Panc1 (cell line): Measurements from ENCODE around the gene VWA5B1. TPM values are rescaled to one million over a fixed set of nuclear protein-coding genes. Genes with fewer than 3 reads are reported as not detected.

Source experiments
- ATAC-seq: fragments of 200-7000 bp; cut with Tn5 transposase; 2 replicates; pipeline ENCODE4 v1.9.1; 2020; ENCODE audit warnings: mild to moderate bottlenecking, moderate library complexity
- BruUV-seq: library from RNA; stranded (reverse); fragments of 400-500 nt; replicated peaks from 2 replicates; lab custom pipeline; 2021; lab: Mats Ljungman, UMichigan
- CTCF ChIA-PET: fragments of 300-600 bp; sonication (Branson Sonifier 250); formaldehyde crosslinking; loops from one replicate; lab custom pipeline; 2022; ENCODE audit warnings: antibody characterized with exemption; lab: Charles Lee
- POLR2A ChIA-PET: fragments of 300-600 bp; sonication (Branson Sonifier 250); formaldehyde crosslinking; loops from one replicate; lab custom pipeline; 2022; ENCODE audit warnings: antibody characterized with exemption; lab: Charles Lee
- DNase-seq: peaks from one replicate; pipeline ENCODE4 v3.0.0-alpha.2; 2010; ENCODE audit warnings: low read depth, low spot score
- H3K27ac ChIP-seq: 2 replicates; pipeline ENCODE4 v1.5.1; 2011; ENCODE audit warnings: mild to moderate bottlenecking, low read length, inconsistent platforms
- H3K27me3 ChIP-seq: fragments of 200-500 bp; sonication (Bioruptor generic); 2 replicates; pipeline ENCODE4 v1.6.0; 2014; ENCODE audit warnings: low read length, inconsistent platforms; ENCODE audit not compliant: control insufficient read depth, insufficient read depth
- H3K36me3 ChIP-seq: fragments of 200-500 bp; sonication (Bioruptor generic); 2 replicates; pipeline ENCODE4 v1.5.1; 2014; ENCODE audit warnings: inconsistent platforms, mild to moderate bottlenecking, low read length, moderate library complexity; ENCODE audit not compliant: control insufficient read depth, insufficient read depth
- H3K4me1 ChIP-seq: 2 replicates; pipeline ENCODE4 v1.5.1; 2011; ENCODE audit warnings: inconsistent platforms, mild to moderate bottlenecking, low read length, moderate library complexity; ENCODE audit not compliant: control insufficient read depth, insufficient read depth
- H3K4me3 ChIP-seq, 2 experiments: 2 replicates each; pipeline ENCODE4 v1.5.1; 2011 to 2012; ENCODE audit warnings: low read depth in 2 of 2, low read length in 2 of 2, mild to moderate bottlenecking in 2 of 2, inconsistent platforms in 1 of 2, moderate library complexity in 1 of 2
- H3K9me3 ChIP-seq: fragments of 200-500 bp; sonication (Bioruptor generic); 2 replicates; pipeline ENCODE4 v1.5.1; 2014; ENCODE audit warnings: low read depth, mild to moderate bottlenecking, inconsistent platforms, low read length, moderate library complexity; ENCODE audit not compliant: control insufficient read depth, insufficient read depth
- CTCF ChIP-seq: fragments of 450-650 bp; IDR thresholded peaks from 2 replicates; pipeline ENCODE4 v1.5.1; 2017; ENCODE audit warnings: mild to moderate bottlenecking
- POLR2AphosphoS5 ChIP-seq: IDR thresholded peaks from 2 replicates; pipeline ENCODE4 v1.6.1; 2012; ENCODE audit warnings: mild to moderate bottlenecking, low read depth, low read length, moderate library complexity
- REST ChIP-seq, 2 experiments: IDR thresholded peaks; 2 replicates each; pipeline ENCODE4 v1.6.1; 2011 to 2012; ENCODE audit warnings: low read depth in 2 of 2, control low read depth in 1 of 2, low read length in 1 of 2, mild to moderate bottlenecking in 1 of 2, moderate library complexity in 1 of 2; ENCODE audit not compliant: insufficient read depth in 1 of 2
- SIN3A ChIP-seq: IDR thresholded peaks from 2 replicates; pipeline ENCODE4 v1.6.1; 2012; ENCODE audit warnings: low read depth, mild to moderate bottlenecking, low read length, moderate library complexity, borderline replicate concordance; ENCODE audit not compliant: insufficient read depth
- TCF7L2 ChIP-seq: IDR thresholded peaks from 2 replicates; pipeline ENCODE4 v1.6.1; 2011; ENCODE audit warnings: mild to moderate bottlenecking, low read depth, low read length, inconsistent platforms
- in situ Hi-C: cut with HindIII; loops from 2 replicates; pipeline ENCODE4 v1.10.0; 2016; ENCODE audit warnings: low sequenced_read_pairs, low pct_unique_long_range_greater_than_20kb
- intact Hi-C: fragments of 100-400 bp; cut with micrococcal nuclease; formaldehyde crosslinking; loops from one replicate; pipeline ENCODE4 v1.10.0; 2022; ENCODE audit not compliant: unreplicated experiment
- total RNA-seq: library from RNA; stranded (reverse); gene quantifications from one replicate; pipeline ENCODE4 v1.2.1, GENCODE V29; 2021; ENCODE audit not compliant: unreplicated experiment

VWA5B1 gene
- total RNA-seq, 1 experiment from 2014 or later, result not detected

GRCh38 chr1:20371883-20372282, 81.2 kb downstream of the VWA5B1 start:
- Histone ChIP-seq H3K27ac (no peak overlapping the region), H3K4me3 (no peak overlapping the region), H3K9me3 (no peaks in the 10 kb centered on the region), H3K36me3 (no peaks in the 10 kb centered on the region), H3K4me1 (no peaks in the 10 kb centered on the region; the same call in 1 of the 2 replicates), H3K27me3 (peaks cover 15% of the 10 kb centered on the region)
- CTCF ChIA-PET, result interaction anchor here (0.6 kb wide), 1 partner anchor 460 kb away, joined by 5 read pairs; no protein-coding TSS in a partner anchor
- TF ChIP-seq SIN3A, result no peak
- TF ChIP-seq CTCF, result no peak
- TF ChIP-seq REST (IDR thresholded peaks at IDR 0.05; ENCODE audit: insufficient read depth in 1 of 2, low read depth in 2 of 2, low read length in 1 of 2), result no peak
- no peak for TF ChIP-seq POLR2AphosphoS5
- no peak for TF ChIP-seq TCF7L2
- BruUV-seq, result no TSS peak
- DNase-seq, result no peak
- intact Hi-C loops (no loop called here), in situ Hi-C loops (no loop called here)
- ATAC-seq, result no peak
- POLR2A ChIA-PET, result no interaction called here

- TF ChIP-seq SIN3A (no peak), CTCF (no peak), REST (IDR thresholded peaks at IDR 0.05; ENCODE audit: insufficient read depth in 1 of 2, low read depth in 2 of 2, low read length in 1 of 2) (no peak), POLR2AphosphoS5 (no peak), TCF7L2 (no peak)
- DNase-seq (no peak), ATAC-seq (no peak)
- Histone ChIP-seq H3K36me3 (no peaks in the 10 kb centered on the region), H3K4me3 (no peak overlapping the region), H3K9me3 (no peaks in the 10 kb centered on the region), H3K27me3 (peaks cover 13% of the 10 kb centered on the region), H3K4me1 (no peaks in the 10 kb centered on the region; the same call in 1 of the 2 replicates), H3K27ac (no peak overlapping the region)
- intact Hi-C loops (no loop called here), in situ Hi-C loops (no loop called here)
- BruUV-seq, result no TSS peak
- ChIA-PET CTCF (no interaction called here), POLR2A (no interaction called here)
Observed at GRCh38 chr1:20372676-20373075, 82.0 kb downstream of the VWA5B1 start.
